Measurements from ENCODE around the gene CHGA.

GRCh38 chr14:92883066-92883465 lies 39.9 kb upstream of the CHGA start:
- TF ChIP-seq CTCF (IDR thresholded peaks at IDR 0.05; ENCODE audit: low read depth, low read length) (no peak), POLR2A (IDR thresholded peaks at IDR 0.05; ENCODE audit: extremely low read depth, insufficient read length) (no peak)
